ENCODE results near the gene ZNF580. TPM values are rescaled to one million over a fixed set of nuclear protein-coding genes. Genes with fewer than 3 reads are reported as not detected.

Gene ZNF580
- total and polyA plus RNA-seq, 9 of the 15 experiments (the other 6 are each of a cell fraction or from before 2014, with no cell fraction given) = 2.3 to 47.4 (median 6.0) TPM

DNA sequence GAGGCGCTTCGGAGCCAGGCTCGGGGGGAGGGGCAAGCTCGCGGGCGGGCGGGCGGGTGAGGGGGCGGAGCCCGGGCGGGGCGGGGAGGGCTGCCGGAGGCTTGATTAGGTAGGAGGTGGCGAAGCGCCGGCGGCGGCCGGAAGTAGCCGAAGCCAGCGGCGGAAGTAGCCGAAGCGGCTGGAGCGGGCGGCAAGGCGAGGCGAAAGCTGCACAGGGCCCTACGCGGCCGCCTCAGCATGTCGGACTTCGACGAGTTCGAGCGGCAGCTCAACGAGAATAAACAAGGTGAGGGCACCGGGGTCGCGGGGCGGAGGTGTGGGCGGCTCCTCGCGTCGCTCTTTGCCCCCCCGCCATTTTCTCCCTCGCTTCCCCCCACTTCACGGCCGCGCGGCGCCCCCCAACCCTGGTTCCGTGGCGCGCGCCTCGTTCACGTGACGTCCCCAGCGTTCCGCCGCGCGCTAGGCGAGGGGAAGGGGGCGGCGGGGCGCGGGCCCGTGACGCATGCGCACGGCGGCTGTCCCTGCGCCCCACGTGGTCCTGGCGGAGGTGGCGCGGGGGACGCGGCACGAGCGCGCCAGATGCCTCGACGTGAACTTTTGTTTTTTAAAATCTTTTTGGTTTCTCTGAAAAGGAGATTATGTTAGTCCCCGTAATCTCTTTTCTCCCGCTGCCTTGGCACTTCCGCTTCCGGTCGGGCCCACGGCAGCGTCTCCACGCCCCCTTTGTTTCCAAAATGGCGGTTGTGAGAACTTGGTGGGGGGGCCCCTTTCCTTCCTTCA is 14.3 kb downstream of the ZNF580 start, which contains the start of gene U2AF2 (continued):
- TF ChIP-seq CBFA2T2 (conservative IDR thresholded peaks at IDR 0.05) = no peak
- peak; percentile 13 for TF ChIP-seq SMAD1 (IDR thresholded peaks at IDR 0.05; ENCODE audit: low read depth, low read length, partially characterized antibody)
- no peak for TF ChIP-seq NFIX (CRISPR knock-in tag; IDR thresholded peaks at IDR 0.05; ENCODE audit: low read depth)
- 0 out of 2 replicates have a peak, but pooled peaks have one; percentile 25 for TF ChIP-seq ZSCAN29 (IDR thresholded peaks at IDR 0.05)
- no peak for TF ChIP-seq ELK3 (CRISPR knock-in tag; IDR thresholded peaks at IDR 0.05)
- no peak for TF ChIP-seq CEBPB (tag; IDR thresholded peaks at IDR 0.05)
- TF ChIP-seq ZNF174 (CRISPR knock-in tag; IDR thresholded peaks at IDR 0.05) = no peak
- peak; percentile 46; the same call in 1 of the 2 replicates for TF ChIP-seq GMEB1 (CRISPR knock-in tag; IDR thresholded peaks at IDR 0.05)
- TF ChIP-seq, protein P1, sequence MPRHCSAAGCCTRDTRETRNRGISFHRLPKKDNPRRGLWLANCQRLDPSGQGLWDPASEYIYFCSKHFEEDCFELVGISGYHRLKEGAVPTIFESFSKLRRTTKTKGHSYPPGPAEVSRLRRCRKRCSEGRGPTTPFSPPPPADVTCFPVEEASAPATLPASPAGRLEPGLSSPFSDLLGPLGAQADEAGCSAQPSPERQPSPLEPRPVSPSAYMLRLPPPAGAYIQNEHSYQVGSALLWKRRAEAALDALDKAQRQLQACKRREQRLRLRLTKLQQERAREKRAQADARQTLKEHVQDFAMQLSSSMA (CRISPR knock-in tag; IDR thresholded peaks at IDR 0.05) = peak; percentile 80; the same call in 1 of the 2 replicates
- TF ChIP-seq MAX (CRISPR knock-in tag; IDR thresholded peaks at IDR 0.05) = peak; percentile 93
- peak; percentile 95 for TF ChIP-seq ERF (CRISPR knock-in tag; IDR thresholded peaks at IDR 0.05)
- peak; percentile 78 for TF ChIP-seq ATF7 (IDR thresholded peaks at IDR 0.05)
- no peak for TF ChIP-seq ASH1L (IDR thresholded peaks at IDR 0.05; ENCODE audit: borderline replicate concordance, low read depth, partially characterized antibody)
- no peak for TF ChIP-seq POLR3G (IDR thresholded peaks at IDR 0.05; ENCODE audit: extremely low read depth, insufficient read length, insufficient replicate concordance)
- TF ChIP-seq ARID2 (IDR thresholded peaks at IDR 0.05) = no peak
- peak; percentile 43; the same call in 1 of the 2 replicates for TF ChIP-seq SOX6 (IDR thresholded peaks at IDR 0.05)
- TF ChIP-seq ZNF780A (CRISPR knock-in tag; IDR thresholded peaks at IDR 0.05) = 0 out of 2 replicates have a peak, but pooled peaks have one; percentile 13
- no peak for TF ChIP-seq NR2C1 (IDR thresholded peaks at IDR 0.05)
- TF ChIP-seq NR2C1 (tag; IDR thresholded peaks at IDR 0.05) = peak; percentile 25; the same call in 1 of the 2 replicates
- TF ChIP-seq SREBF2 (CRISPR knock-in tag; IDR thresholded peaks at IDR 0.05) = no peak
- TF ChIP-seq, protein P2, sequence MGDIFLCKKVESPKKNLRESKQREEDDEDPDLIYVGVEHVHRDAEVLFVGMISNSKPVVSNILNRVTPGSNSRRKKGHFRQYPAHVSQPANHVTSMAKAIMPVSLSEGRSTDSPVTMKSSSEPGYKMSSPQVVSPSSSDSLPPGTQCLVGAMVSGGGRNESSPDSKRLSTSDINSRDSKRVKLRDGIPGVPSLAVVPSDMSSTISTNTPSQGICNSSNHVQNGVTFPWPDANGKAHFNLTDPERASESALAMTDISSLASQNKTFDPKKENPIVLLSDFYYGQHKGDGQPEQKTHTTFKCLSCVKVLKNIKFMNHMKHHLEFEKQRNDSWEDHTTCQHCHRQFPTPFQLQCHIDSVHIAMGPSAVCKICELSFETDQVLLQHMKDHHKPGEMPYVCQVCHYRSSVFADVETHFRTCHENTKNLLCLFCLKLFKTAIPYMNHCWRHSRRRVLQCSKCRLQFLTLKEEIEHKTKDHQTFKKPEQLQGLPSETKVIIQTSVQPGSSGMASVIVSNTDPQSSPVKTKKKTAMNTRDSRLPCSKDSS (IDR thresholded peaks at IDR 0.05; ENCODE audit: low read depth, partially characterized antibody) = no peak
- no peak for TF ChIP-seq ATF1 (CRISPR knock-in tag; IDR thresholded peaks at IDR 0.05)
- peak; percentile 89 for TF ChIP-seq ATF1 (tag; IDR thresholded peaks at IDR 0.05)
- no peak for TF ChIP-seq COPS2 (conservative IDR thresholded peaks at IDR 0.05)
- TF ChIP-seq ETS2 (tag; IDR thresholded peaks at IDR 0.05; ENCODE audit: borderline replicate concordance, poor library complexity, severe bottlenecking) = no peak
